ENCODE data around the gene MINAR2. TPM values are rescaled to one million over a fixed set of nuclear protein-coding genes. Genes with fewer than 3 reads are reported as not detected.

MINAR2 gene
- polyA plus RNA-seq (2013, experiment 1 of 2) = not detected
- not detected for polyA plus RNA-seq (2013, experiment 2 of 2)

- Histone ChIP-seq H3K36me3 (ENCODE audit: insufficient read depth, low read length) (no peaks in the 10 kb centered on the region), H3K9me3 (ENCODE audit: insufficient read depth, low read depth, low read length) (no peaks in the 10 kb centered on the region), H3K4me3 (ENCODE audit: low read length) (no peak within 1 kb of the TSS), H3K9ac (ENCODE audit: low read depth, low read length) (no peak within 1 kb of the TSS), H3K27ac (ENCODE audit: low read depth, low read length) (no peak within 1 kb of the TSS), H3K4me1 (ENCODE audit: insufficient read depth, low read length) (no peaks in the 10 kb centered on the region), H3K27me3 (ENCODE audit: insufficient read depth, low read length) (no peaks in the 10 kb centered on the region)
- 94% methylated on average over 13 of the region's 13 CpGs for WGBS
Measured at GRCh38 chr5:129747572-129748407, at the start of gene MINAR2. MINAR2 (plus strand) TSS chr5:129748094; CDS start chr5:129748191, 97 bp downstream.

- Histone ChIP-seq H3K27me3 (ENCODE audit: insufficient read depth, low read length) (no peaks in the 10 kb centered on the region), H3K4me1 (ENCODE audit: insufficient read depth, low read length) (no peaks in the 10 kb centered on the region), H3K36me3 (ENCODE audit: insufficient read depth, low read length) (peaks cover 52% of the 10 kb centered on the region), H3K9ac (ENCODE audit: low read depth, low read length) (no peak overlapping the region), H3K27ac (ENCODE audit: low read depth, low read length) (no peak overlapping the region), H3K9me3 (ENCODE audit: insufficient read depth, low read depth, low read length) (no peaks in the 10 kb centered on the region), H3K4me3 (ENCODE audit: low read length) (no peak overlapping the region)
Measured at GRCh38 chr5:129698661-129699060, 49.2 kb upstream of the MINAR2 start.

GRCh38 chr5:129716235-129716634 is 31.7 kb upstream of the MINAR2 start:
- WGBS = 94% methylated on average over 1 of the region's 1 CpG
- H3K9me3 ChIP-seq (ENCODE audit: insufficient read depth, low read depth, low read length) = no peaks in the 10 kb centered on the region
- no peaks in the 10 kb centered on the region for H3K27me3 ChIP-seq (ENCODE audit: insufficient read depth, low read length)
- H3K27ac ChIP-seq (ENCODE audit: low read depth, low read length) = no peak overlapping the region
- no peak overlapping the region for H3K9ac ChIP-seq (ENCODE audit: low read depth, low read length)
- H3K36me3 ChIP-seq (ENCODE audit: insufficient read depth, low read length) = peaks cover 11% of the 10 kb centered on the region
- H3K4me3 ChIP-seq (ENCODE audit: low read length) = no peak overlapping the region
- no peaks in the 10 kb centered on the region for H3K4me1 ChIP-seq (ENCODE audit: insufficient read depth, low read length)

- 93% methylated on average over 5 of the region's 5 CpGs for WGBS
Measured at GRCh38 chr5:129716651-129717050, 31.2 kb upstream of the MINAR2 start.

GRCh38 chr5:129717751-129718310 is 30.1 kb upstream of the MINAR2 start:
- Histone ChIP-seq H3K4me1 (ENCODE audit: insufficient read depth, low read length) (peaks cover 4% of the 10 kb centered on the region), H3K9me3 (ENCODE audit: insufficient read depth, low read depth, low read length) (no peaks in the 10 kb centered on the region), H3K27me3 (ENCODE audit: insufficient read depth, low read length) (no peaks in the 10 kb centered on the region), H3K36me3 (ENCODE audit: insufficient read depth, low read length) (peaks cover 14% of the 10 kb centered on the region), H3K27ac (ENCODE audit: low read depth, low read length) (no peak overlapping the region), H3K9ac (ENCODE audit: low read depth, low read length) (no peak overlapping the region), H3K4me3 (ENCODE audit: low read length) (no peak overlapping the region)

More at GRCh38 chr5:129716651-129717050, 31.2 kb upstream of the MINAR2 start:
- H3K36me3 ChIP-seq (ENCODE audit: insufficient read depth, low read length) = peaks cover 15% of the 10 kb centered on the region
- H3K4me1 ChIP-seq (ENCODE audit: insufficient read depth, low read length) = no peaks in the 10 kb centered on the region
- no peak overlapping the region for H3K27ac ChIP-seq (ENCODE audit: low read depth, low read length)
- no peak overlapping the region for H3K4me3 ChIP-seq (ENCODE audit: low read length)
- H3K27me3 ChIP-seq (ENCODE audit: insufficient read depth, low read length) = no peaks in the 10 kb centered on the region
- no peaks in the 10 kb centered on the region for H3K9me3 ChIP-seq (ENCODE audit: insufficient read depth, low read depth, low read length)
- H3K9ac ChIP-seq (ENCODE audit: low read depth, low read length) = no peak overlapping the region

- Histone ChIP-seq H3K4me1 (ENCODE audit: insufficient read depth, low read length) (peaks cover 11% of the 10 kb centered on the region), H3K4me3 (ENCODE audit: low read length) (no peak overlapping the region), H3K27ac (ENCODE audit: low read depth, low read length) (no peak overlapping the region), H3K36me3 (ENCODE audit: insufficient read depth, low read length) (peaks cover 14% of the 10 kb centered on the region), H3K27me3 (ENCODE audit: insufficient read depth, low read length) (no peaks in the 10 kb centered on the region), H3K9ac (ENCODE audit: low read depth, low read length) (no peak overlapping the region), H3K9me3 (ENCODE audit: insufficient read depth, low read depth, low read length) (no peaks in the 10 kb centered on the region)
- WGBS = 100% methylated on average over 1 of the region's 1 CpG
Measured at GRCh38 chr5:129718471-129719090, 29.3 kb upstream of the MINAR2 start.

GRCh38 chr5:129724222-129724621 is 23.7 kb upstream of the MINAR2 start:
- H3K9ac ChIP-seq (ENCODE audit: low read depth, low read length) = peak overlapping the region; percentile 53
- 26% methylated on average over 2 of the region's 2 CpGs for WGBS

GRCh38 chr5:129724647-129725046 is 23.2 kb upstream of the MINAR2 start:
- Histone ChIP-seq H3K4me3 (ENCODE audit: low read length) (peak overlapping the region; percentile 13; the same call in 1 of the 2 replicates), H3K36me3 (ENCODE audit: insufficient read depth, low read length) (0 out of 2 replicates have a peak, but pooled peaks cover 7% of the 10 kb centered on the region), H3K27ac (ENCODE audit: low read depth, low read length) (peak overlapping the region; percentile 82), H3K9ac (ENCODE audit: low read depth, low read length) (peak overlapping the region; percentile 53), H3K9me3 (ENCODE audit: insufficient read depth, low read depth, low read length) (no peaks in the 10 kb centered on the region), H3K4me1 (ENCODE audit: insufficient read depth, low read length) (peaks cover 42% of the 10 kb centered on the region), H3K27me3 (ENCODE audit: insufficient read depth, low read length) (no peaks in the 10 kb centered on the region)
- 74% methylated on average over 4 of the region's 4 CpGs for whole genome bisulfite sequencing

More at GRCh38 chr5:129724222-129724621, 23.7 kb upstream of the MINAR2 start:
- Histone ChIP-seq H3K36me3 (ENCODE audit: insufficient read depth, low read length) (0 out of 2 replicates have a peak, but pooled peaks cover 7% of the 10 kb centered on the region), H3K4me1 (ENCODE audit: insufficient read depth, low read length) (peaks cover 42% of the 10 kb centered on the region), H3K4me3 (ENCODE audit: low read length) (peak overlapping the region; percentile 13; the same call in 1 of the 2 replicates), H3K9me3 (ENCODE audit: insufficient read depth, low read depth, low read length) (no peaks in the 10 kb centered on the region), H3K27me3 (ENCODE audit: insufficient read depth, low read length) (no peaks in the 10 kb centered on the region), H3K27ac (ENCODE audit: low read depth, low read length) (peak overlapping the region; percentile 82)

GRCh38 chr5:129739773-129740172 is 8.1 kb upstream of the MINAR2 start:
- 94% methylated on average over 2 of the region's 2 CpGs for WGBS
- Histone ChIP-seq H3K4me1 (ENCODE audit: insufficient read depth, low read length) (0 out of 2 replicates have a peak, but pooled peaks cover 5% of the 10 kb centered on the region), H3K9me3 (ENCODE audit: insufficient read depth, low read depth, low read length) (no peaks in the 10 kb centered on the region), H3K27me3 (ENCODE audit: insufficient read depth, low read length) (no peaks in the 10 kb centered on the region), H3K36me3 (ENCODE audit: insufficient read depth, low read length) (peaks cover 38% of the 10 kb centered on the region), H3K4me3 (ENCODE audit: low read length) (no peak overlapping the region), H3K27ac (ENCODE audit: low read depth, low read length) (no peak overlapping the region), H3K9ac (ENCODE audit: low read depth, low read length) (no peak overlapping the region)

- Histone ChIP-seq H3K9ac (ENCODE audit: low read depth, low read length) (no peak overlapping the region), H3K36me3 (ENCODE audit: insufficient read depth, low read length) (peaks cover 4% of the 10 kb centered on the region; the same call in 1 of the 2 replicates), H3K27me3 (ENCODE audit: insufficient read depth, low read length) (no peaks in the 10 kb centered on the region), H3K4me1 (ENCODE audit: insufficient read depth, low read length) (0 out of 2 replicates have a peak, but pooled peaks cover 5% of the 10 kb centered on the region), H3K9me3 (ENCODE audit: insufficient read depth, low read depth, low read length) (no peaks in the 10 kb centered on the region), H3K4me3 (ENCODE audit: low read length) (no peak overlapping the region), H3K27ac (ENCODE audit: low read depth, low read length) (no peak overlapping the region)
- WGBS = 87% methylated on average over 2 of the region's 2 CpGs
Measured at GRCh38 chr5:129743541-129744187, 4.2 kb upstream of the MINAR2 start.

Measured in HUES64 (cell line).